Large intestine (tissue), 3 donors: ENCODE measurements around the gene CNGA4. TPM values are rescaled to one million over a fixed set of nuclear protein-coding genes. Genes with fewer than 3 reads are reported as not detected.

Experiments used
- DNase-seq, 2 donors: peaks; one replicate each; pipeline versions ENCODE4 v3.0.0 to v3.0.0-alpha.2; 2013
- H3K27ac ChIP-seq: one replicate; pipeline ENCODE4 v1.5.1; 2013; ENCODE audit warnings: low read length
- H3K27me3 ChIP-seq: 2 replicates; pipeline ENCODE4 v1.6.1; 2013; ENCODE audit warnings: low read length; ENCODE audit not compliant: control insufficient read depth, insufficient read depth
- H3K36me3 ChIP-seq: 2 replicates; pipeline ENCODE4 v1.6.1; 2013; ENCODE audit warnings: low read length; ENCODE audit not compliant: control insufficient read depth, insufficient read depth
- H3K4me1 ChIP-seq: one replicate; pipeline ENCODE4 v1.6.1; 2013; ENCODE audit warnings: low read length; ENCODE audit not compliant: control insufficient read depth, insufficient read depth
- H3K4me3 ChIP-seq: one replicate; pipeline ENCODE4 v1.5.1; 2013; ENCODE audit warnings: low read length
- H3K9me3 ChIP-seq: one replicate; pipeline ENCODE4 v1.6.1; 2013; ENCODE audit warnings: mild to moderate bottlenecking, low read depth, low read length, moderate library complexity; ENCODE audit not compliant: control insufficient read depth
- WGBS: methylation state at CpG from one replicate; pipeline ENCODE4 v1.1.5; 2013; ENCODE audit warnings: low lambda C conversion rate; ENCODE audit not compliant: insufficient coverage; 5-methylcytosine and 5-hydroxymethylcytosine counted together
- polyA plus RNA-seq: library from polyadenylated mRNA; unstranded; fragments of 120-200 nt; gene quantifications from one replicate; pipeline ENCODE4 v1.2.1, GENCODE V29; 2013

The CNGA4 gene
- polyA plus RNA-seq, 1 donor = 0.16 TPM

GRCh38 chr11:6284250-6284649, 45.4 kb downstream of the CNGA4 start:
- Histone ChIP-seq H3K27me3 (peaks cover 13% of the 10 kb centered on the region), H3K9me3 (no peaks in the 10 kb centered on the region), H3K4me1 (peaks cover 2% of the 10 kb centered on the region), H3K27ac (no peak overlapping the region), H3K36me3 (no peaks in the 10 kb centered on the region), H3K4me3 (no peak overlapping the region)
- WGBS = 100% methylated on average over 1 of the region's 3 CpGs
- DNase-seq = no peak

DNA sequence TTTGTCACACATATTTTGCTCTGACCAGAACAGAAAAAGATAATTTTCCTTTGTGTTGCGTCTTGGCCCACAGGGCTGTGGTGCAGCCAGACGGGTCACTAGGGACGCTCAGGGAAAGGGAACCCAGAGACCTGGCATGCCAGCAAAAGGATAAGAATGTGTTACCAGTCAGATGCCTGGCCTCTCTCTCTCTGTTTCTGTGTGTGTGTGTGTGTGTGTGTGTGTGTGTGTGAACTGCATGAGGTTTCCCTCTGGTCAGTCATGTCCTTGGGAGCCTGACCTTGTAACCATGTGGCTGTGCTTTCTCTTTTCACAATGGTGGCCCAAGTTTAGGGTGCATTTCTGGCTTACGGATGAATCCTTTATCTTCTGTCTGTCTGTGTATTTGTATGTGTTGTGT, 46.1 kb downstream of the CNGA4 start:
- H3K4me3 ChIP-seq = no peak overlapping the region
- H3K4me1 ChIP-seq = peaks cover 2% of the 10 kb centered on the region
- DNase-seq = no peak
- no peak overlapping the region for H3K27ac ChIP-seq
- no peaks in the 10 kb centered on the region for H3K36me3 ChIP-seq
- peaks cover 13% of the 10 kb centered on the region for H3K27me3 ChIP-seq
- WGBS = no CpG with 5 or more reads among the region's 4 CpGs
- no peaks in the 10 kb centered on the region for H3K9me3 ChIP-seq

Other genes with a start within 250 kb of the CNGA4 start
- gene OR56A4, start 232.1 kb upstream of the CNGA4 start, polyA plus RNA-seq = not detected
- 0.01 TPM for gene OR56A1, start 208.3 kb upstream of the CNGA4 start, polyA plus RNA-seq
- gene OR56B4, start 131.4 kb upstream of the CNGA4 start, polyA plus RNA-seq = 0.19 TPM
- gene OR52B2, start 68.8 kb upstream of the CNGA4 start, polyA plus RNA-seq = not detected
- gene OR52W1, start 39.9 kb upstream of the CNGA4 start, polyA plus RNA-seq = 0.10 TPM
- 1.2 TPM for gene C11orf42, start 33.5 kb upstream of the CNGA4 start, polyA plus RNA-seq
- 104 TPM for gene FHIP1B, start 4.5 kb upstream of the CNGA4 start, polyA plus RNA-seq
- 0.55 TPM for gene CCKBR, start 20.7 kb downstream of the CNGA4 start, polyA plus RNA-seq
- 16.4 TPM for gene CAVIN3, start 81.4 kb downstream of the CNGA4 start, polyA plus RNA-seq
- 31.8 TPM for gene SMPD1, start 151.4 kb downstream of the CNGA4 start, polyA plus RNA-seq
- gene APBB1, start 180.0 kb downstream of the CNGA4 start, polyA plus RNA-seq = 27.6 TPM
- gene HPX, start 201.9 kb downstream of the CNGA4 start, polyA plus RNA-seq = 3.0 TPM
- 37.8 TPM for gene TRIM3, start 234.9 kb downstream of the CNGA4 start, polyA plus RNA-seq
- 68.0 TPM for gene ARFIP2, start 242.2 kb downstream of the CNGA4 start, polyA plus RNA-seq
- gene TIMM10B, start 242.4 kb downstream of the CNGA4 start, polyA plus RNA-seq = 40.7 TPM